HS-27A (cell line): ENCODE results near the gene ACVR1.
A peak's percentile ranks its signal among the peaks of the same experiment; 100 is the strongest.

Experiments used
- DNase-seq: peaks from one replicate; pipeline ENCODE4 v3.0.0-alpha.2; 2012; ENCODE audit warnings: low read depth, missing footprints

Gene ACVR1

GRCh38 chr2:157853211-157853610, 22.9 kb downstream of the ACVR1 start:
- DNase-seq, result no peak

- no peak for DNase-seq
Measured at GRCh38 chr2:157849591-157849990, 26.5 kb downstream of the ACVR1 start.

GRCh38 chr2:157848213-157848612, 27.9 kb downstream of the ACVR1 start:
- DNase-seq, result no peak

DNA sequence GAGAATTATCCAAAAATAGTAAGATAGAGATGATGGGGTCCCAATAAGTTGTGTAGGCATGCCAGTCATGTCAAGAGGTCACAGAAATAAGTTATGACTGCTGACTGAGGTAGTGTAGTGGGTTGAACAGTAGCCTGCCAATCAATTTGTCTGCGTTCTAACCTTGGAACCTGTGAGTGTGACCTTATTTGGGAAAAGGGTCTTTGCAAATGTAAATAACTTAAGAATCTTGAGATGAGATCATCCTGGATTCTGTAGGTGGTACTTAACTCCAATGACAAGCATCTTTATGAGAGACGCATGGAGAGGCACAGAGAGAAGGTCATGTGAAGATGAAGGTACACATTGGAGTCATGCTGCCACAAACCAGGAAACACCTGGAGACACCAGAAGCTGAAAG, 31.0 kb downstream of the ACVR1 start:
- DNase-seq, result no peak

DNA sequence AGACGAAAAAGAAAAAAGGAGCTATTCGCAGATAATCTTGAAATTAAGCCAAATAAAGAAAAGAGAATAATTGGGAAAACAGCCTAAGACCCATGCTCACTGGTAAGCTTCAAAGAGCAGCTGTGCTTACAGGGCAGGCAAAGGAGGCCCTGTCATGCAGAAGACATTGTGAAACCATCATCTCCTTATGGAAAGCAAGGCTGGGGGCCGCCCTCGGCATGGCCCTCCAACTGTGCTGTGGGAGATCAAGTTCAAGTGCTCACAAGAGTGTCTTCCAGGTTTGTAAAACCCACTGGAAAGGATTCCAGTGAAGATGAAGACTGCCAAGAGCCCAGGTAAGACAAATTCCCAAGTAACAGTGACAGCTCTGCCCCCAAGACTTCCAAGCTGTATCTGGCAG, 32.2 kb downstream of the ACVR1 start:
- no peak for DNase-seq

- no peak for DNase-seq
Measured at GRCh38 chr2:157843081-157843480, 33.0 kb downstream of the ACVR1 start.

GRCh38 chr2:157842106-157842879, 33.8 kb downstream of the ACVR1 start:
- no peak for DNase-seq

DNA sequence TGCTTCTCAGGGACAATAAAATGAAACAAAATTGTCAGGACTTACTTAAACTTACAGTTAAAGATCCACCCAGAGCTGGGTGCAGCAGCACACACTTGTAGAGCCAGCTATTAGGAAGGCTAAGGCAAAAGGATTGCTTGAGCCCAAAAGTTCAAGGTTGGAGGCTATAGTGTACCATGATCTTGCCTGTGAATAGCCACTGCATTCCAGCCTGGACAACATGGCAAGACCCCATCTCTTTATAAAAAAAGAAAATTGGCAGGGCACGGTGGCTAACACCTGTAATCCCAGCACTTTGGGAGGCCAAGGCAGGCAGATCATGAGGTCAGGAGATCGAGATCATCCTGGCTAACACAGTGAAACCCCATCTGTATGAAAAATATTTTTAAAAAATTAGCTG, 34.6 kb downstream of the ACVR1 start:
- DNase-seq, result no peak

DNA sequence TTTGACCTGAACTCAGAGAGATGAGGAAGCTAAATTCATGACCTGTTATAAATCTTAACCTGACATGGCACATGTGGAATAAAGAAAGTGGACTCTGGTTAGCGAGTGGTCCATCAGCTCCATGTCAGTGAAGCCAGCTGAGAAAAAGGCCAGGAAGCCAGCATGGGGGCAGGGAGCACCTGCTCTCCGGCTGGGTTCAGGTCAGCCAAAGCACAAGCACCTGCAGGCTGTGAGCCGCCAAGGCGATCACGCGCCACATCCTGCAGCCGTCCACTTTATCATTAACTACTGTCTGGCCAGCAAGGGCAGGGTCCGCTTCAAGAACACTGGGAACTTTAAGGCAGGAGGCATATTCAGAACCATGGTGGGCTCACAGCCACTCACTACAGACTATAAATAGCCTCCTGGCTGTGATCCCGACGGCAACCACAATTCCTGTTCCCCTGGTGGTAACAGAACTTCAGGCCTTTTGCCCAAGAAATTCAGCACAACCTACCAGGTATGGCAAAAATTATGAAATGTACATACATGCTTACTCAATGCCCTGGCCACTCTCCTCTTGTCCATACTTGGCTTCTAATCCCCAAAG, 35.5 kb downstream of the ACVR1 start:
- DNase-seq, result no peak

DNA sequence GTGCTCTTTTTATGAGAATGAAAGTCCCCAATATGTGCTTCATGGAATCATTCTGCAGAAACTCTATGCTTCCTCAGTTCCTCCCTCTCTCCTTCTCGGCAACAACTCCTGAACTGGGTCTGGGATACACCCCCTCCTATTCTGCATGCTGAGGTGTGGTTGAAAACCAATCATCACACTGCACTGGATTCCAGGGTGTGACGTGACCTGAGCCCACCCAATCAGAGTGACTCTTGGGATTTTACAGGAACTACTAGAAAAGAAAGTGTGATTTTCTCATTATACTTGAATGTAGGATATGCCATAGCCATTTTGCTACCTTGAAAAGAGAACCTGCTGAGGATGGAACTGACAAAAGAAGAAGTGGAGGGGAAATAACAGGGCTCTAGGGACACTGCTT, 36.3 kb downstream of the ACVR1 start:
- DNase-seq, result no peak

- DNase-seq, result no peak
Measured at GRCh38 chr2:157839162-157839801, 36.8 kb downstream of the ACVR1 start.

- no peak for DNase-seq
Measured at GRCh38 chr2:157838442-157839161, 37.5 kb downstream of the ACVR1 start.

GRCh38 chr2:157837851-157838441, 38.2 kb downstream of the ACVR1 start:
- DNase-seq, result no peak

- DNase-seq, result no peak
Measured at GRCh38 chr2:157836531-157836930, 39.6 kb downstream of the ACVR1 start.

- no peak for DNase-seq
Measured at GRCh38 chr2:157835425-157835824, 40.7 kb downstream of the ACVR1 start.

- no peak for DNase-seq
Measured at GRCh38 chr2:157835006-157835405, 41.1 kb downstream of the ACVR1 start.

DNA sequence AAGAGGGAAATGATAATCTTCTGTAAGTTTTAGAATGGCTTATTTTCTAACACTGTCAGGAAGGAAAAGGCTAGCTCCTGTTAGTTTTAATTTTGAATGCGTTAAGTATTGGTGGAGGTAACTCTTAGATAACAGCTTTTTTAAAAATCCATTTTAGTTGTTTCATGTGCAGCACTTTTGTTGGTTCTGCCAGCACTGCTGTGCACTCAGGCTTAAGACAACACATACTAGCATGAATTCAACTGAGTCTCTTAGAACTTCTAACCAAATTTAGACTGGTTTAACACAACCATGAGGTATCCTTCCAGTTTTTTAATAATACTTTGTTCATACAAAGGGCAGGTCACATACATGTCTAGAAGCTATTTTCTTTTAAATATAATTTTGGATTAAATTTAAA, 42.4 kb downstream of the ACVR1 start:
- DNase-seq, result no peak

- no peak for DNase-seq
Measured at GRCh38 chr2:157831573-157832315, 44.4 kb downstream of the ACVR1 start.

DNA sequence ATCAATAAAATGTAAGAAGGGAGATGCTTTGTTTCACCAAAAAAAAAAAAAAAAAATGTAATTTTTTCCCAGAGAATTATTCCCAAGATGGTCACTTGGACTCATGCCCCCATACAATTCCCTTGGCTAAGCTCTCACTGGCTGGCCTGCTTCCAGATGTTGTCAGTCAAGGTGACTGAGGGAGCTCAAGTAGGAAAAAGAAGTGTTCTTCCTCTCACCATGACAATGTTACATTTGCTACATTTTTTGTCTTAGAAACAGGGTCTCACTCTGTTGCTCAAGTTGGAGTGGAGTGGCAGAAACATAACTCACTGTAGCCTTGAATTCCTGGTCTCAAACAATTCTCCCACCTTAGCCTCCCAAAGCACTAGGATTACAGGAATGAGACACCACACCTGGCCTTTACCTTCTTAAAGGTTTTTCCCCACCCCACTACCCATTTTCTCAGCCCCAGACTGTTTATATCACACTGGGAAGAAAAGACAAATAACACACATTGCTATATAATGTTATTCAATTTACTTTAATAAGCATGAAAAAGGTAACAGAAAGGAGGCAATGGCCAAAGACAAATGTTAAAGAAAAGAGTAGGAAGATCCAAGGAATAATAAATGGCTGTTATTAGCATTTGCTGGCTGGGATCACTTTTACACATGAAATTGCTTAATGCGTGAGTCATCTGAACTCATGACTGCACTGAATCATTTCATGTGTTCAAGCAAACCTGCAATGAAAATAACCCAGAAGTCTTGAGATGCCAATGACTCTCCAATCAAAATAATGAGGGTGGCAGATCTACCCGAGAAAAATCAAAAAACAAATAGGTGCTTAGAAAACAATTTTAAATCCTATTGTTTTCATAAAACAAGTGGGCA, 45.2 kb downstream of the ACVR1 start:
- DNase-seq, result peak; percentile 45

DNA sequence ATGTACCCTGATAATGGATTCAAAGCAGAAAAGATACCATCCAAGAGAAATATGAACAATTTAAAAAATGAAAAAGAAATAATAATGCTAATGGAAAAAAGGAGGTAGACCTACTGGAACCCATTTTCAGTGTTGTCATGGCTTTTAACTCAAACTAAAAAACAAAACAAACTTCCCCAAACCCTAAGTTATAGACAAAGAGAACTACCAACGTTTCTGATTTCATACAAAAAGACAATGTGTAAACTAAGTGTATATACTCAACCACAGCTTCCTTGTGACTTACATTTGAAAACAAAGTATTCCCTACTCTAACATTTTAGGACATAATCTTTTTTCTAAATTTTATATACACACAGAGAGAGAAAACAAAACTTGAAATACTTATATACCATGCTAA, 45.9 kb downstream of the ACVR1 start:
- no peak for DNase-seq

DNA sequence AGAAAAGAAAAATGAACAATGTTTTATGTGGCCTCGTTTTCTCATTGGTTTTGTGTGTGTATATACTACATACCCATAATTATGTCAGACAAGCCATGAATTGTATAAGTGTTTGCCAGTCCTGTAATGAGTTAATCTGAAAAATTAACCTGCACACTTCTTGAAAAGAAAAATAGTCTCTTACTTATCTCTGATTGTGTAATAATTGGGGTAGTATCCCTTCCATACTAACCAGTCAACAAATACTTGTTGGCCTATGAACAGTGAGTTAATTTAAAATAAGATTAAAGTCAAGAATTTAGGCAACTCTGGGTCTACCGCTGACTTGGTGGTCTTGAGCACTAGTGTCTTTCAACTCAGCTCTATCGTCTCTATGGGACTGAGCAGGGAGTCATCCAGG, 48.8 kb downstream of the ACVR1 start:
- no peak for DNase-seq
